HG03442 (cell line): Measurements from ENCODE around the gene ELMO2.
A peak's percentile ranks its signal among the peaks of the same experiment; 100 is the strongest.

Experiments
- ATAC-seq: cut with Tn5 transposase; IDR thresholded peaks from one replicate; pipeline ENCODE4 v1.9.1; 2021; ENCODE audit warnings: mild to moderate bottlenecking, moderate library complexity; ENCODE audit not compliant: unreplicated experiment

ELMO2 gene

DNA sequence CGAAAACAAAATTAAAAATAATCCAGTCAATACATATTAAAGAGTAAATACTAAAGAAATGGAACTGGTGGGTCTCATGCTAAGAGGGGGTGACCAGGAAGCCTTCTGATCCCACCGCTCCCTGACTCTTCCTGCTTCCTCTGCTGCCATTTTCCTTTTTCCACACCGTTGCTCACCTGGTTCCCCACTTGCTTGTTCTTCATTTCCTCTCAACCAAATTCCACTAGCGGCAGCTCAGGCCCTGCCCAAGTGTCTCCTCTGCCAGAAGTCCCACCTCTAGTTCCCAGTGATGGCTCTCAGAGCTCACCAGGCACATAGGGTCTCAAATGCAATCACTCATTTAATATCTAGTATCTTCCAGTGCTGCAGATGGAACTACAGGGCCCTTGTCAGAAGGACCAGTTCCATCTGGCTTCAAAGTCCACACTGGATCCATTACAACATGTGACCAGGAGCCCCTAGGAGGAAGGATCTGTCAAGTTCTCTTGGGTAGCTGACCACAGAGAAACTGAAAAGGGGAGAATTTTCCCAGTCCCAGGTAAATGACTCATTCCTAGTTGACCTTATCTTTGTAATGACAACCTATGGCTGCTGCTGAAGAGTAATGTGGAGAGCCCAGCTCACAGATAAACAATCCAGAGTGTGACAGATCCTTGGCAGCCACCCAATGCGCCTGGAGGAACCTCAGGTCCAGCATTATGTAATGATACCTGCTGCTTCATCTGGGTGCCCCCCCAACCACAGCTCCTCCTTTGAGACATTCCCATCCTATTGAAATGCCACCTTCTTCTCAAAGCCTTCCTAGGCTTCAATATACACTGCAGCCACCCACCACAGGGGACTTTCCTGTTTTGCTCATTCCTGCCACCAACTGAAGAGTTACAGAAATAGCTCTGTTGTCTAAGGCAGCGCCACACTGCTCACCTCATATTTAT is 38.2 kb downstream of the ELMO2 start:
- no peak for ATAC-seq

DNA sequence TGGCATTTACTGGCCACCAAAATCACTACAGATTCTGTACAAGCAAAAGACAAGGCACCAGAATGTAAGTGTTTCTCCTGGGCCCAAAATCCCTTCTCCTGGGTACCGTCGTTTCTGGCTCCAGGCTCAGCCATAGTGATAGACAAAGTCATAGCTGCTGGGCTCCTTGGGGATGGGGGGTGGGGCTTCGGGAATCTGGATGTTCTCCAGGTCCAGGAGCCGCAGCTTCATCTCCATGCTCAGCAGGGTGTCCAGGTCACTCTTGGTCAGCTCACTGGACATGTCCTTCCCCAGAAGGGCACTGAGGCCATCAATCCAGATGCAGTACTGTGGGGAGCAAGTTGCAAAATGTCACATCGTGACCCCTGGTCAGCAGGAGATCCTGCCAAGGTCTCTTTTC is 39.2 kb downstream of the ELMO2 start:
- no peak for ATAC-seq

DNA sequence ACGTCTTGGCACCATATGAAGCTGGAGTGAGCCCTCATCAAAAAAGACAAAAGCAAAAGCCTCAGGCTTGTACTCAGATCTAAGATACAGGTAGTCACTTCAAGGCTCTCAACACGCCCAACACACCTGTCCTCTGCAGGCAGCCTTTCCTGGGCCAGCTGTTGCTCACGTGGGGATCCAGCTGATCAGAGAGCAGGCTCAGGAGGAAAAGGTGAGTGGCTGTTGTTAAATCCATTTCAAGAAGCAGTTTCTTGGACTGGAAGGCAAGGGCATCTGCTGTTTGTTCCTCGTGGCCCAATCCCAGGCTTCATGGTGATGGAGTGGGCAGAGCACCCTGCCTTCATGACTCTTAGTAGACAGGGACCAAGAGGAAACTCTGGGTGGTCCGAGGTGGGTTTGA is 39.6 kb downstream of the ELMO2 start:
- ATAC-seq, result no peak

DNA sequence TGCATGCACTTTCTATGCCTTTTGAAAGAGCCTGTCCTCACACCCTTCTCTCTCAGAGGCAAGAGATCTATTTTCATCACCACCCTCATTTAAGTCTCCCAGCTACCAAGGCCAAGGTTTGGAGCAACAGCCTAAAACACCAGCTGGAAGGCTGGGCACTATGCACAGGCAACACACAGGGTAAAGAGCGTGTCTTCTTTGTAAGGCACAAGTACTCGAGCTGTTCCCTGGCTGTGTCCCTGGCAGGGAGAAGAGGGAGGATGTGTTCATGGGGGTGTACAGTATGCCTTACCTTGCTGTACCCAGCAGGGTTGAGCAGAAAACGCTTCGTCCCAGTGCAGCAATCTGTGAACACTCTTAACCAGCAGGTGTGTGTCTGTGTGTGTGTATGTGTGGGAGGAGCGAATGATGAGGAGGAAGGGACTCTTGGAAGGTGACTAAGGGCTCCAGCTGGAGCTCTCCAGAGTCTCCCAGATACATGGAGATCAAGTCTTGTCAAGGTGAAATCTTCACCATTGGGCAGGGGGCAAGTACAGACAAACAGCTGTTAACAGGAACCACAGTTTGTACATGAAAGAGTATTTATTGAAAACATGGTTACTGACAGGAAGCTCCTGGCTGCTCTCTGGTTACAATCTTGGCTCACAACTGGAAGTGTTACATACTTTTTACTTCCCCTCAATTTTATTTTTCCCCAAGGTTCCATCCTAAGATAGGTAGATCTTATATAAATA is 40.8 kb downstream of the ELMO2 start:
- ATAC-seq, result no peak

DNA sequence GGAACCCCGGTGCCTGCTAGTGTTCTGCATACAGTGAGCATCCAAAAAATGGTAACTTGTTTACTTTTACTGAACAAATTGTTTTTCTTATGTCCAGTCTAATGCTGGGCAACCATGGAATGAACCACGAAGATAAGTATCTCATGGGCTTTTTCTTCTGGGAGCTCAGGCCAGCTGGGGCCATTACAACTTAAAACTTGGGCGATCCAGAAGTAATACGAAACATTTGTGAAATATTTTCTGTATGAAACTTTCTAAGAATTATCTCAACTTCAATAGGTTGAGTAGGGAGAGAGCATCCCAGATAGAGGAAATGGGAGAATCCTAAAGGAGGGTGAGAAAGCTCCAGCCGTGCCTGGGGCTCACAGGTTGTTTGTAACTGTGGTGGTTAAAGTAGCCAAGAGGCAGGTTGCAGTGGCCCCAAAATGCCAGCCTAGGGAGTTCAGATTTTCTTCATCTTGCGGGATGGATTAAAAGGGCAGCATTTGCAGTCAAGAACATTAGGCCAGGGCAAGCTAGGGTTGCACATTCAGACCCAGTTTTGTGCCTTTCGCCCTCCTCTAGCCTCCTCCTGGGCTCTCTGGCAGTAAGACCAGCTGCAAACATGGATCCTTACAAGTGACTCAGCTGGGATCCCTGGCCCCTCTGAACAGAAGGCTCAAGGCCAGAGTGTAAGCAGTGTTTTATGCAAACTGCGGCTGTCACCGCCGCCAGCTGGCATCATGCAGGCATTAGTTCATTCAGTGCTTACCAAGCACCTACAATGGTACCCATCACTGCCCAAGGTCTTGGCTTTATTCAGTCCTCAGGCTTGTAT is 41.5 kb downstream of the ELMO2 start:
- no peak for ATAC-seq

- peak; percentile 68 for ATAC-seq
Measured at GRCh38 chr20:46363874-46364669, 42.3 kb downstream of the ELMO2 start.

GRCh38 chr20:46362921-46363867 is 43.2 kb downstream of the ELMO2 start:
- ATAC-seq, result no peak

DNA sequence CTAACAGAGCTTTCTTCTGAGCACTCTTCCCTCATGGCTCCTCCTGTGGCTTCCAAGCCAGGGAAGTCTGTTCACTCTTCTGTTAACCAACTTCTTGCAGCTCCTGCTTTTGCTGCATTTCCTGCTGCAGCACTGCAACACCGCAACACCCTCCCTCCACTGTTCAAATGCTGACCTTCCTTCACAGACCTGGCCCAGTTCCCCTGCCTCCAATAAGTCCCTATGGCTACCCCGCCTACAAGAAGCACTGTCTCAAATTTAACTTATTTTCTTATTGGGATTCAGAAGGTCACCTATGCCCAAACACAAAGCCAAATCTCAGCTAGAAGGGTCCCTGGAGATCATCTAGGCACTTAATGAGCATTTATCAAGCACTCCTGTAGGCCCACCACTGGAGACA is 44.6 kb downstream of the ELMO2 start:
- ATAC-seq, result no peak

DNA sequence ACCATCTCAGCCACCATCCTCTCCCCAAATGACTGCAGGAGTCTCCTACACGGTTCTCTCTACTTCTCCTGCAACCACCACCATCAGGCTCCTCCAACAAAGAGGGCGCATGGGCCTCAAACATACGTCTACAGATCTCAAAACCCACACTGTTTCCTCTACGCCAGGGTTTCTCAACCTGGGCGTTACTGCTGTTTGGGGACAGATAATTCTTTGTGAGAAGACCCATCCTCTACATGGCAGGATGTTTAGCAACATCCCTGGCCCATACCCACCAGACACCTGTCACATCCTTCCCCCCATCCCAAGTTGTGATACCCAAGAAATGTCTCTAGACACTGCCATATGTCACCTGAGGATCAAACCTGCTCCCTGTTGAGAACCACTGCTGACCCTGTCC is 45.0 kb downstream of the ELMO2 start:
- ATAC-seq, result no peak

DNA sequence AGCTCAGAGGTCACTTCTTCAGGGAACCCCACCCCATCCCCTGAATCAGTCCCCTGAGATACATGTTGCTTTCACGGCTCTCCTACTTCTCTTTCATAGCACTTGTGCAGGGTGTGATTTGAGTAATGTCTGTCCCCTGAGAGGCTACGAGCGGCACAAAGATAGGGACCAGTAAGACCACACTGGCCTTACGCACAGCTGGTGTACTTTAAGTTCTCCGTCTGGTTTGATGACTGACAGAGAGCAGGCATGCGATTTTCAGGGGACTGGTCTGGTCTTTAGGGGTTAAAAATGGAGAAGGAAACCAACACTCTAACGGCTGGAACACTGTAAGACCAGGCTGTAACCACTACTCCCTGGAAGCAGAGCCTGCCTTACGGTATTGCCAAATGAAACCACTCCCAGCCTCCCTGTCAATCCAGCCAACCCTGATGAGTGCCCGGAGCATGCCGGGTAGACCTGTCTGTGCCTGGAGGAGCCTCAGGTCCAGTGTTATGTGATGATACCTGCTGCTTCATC is 47.1 kb downstream of the ELMO2 start:
- ATAC-seq, result peak; percentile 53

- no peak for ATAC-seq
Measured at GRCh38 chr20:46358346-46359058, 47.9 kb downstream of the ELMO2 start.

DNA sequence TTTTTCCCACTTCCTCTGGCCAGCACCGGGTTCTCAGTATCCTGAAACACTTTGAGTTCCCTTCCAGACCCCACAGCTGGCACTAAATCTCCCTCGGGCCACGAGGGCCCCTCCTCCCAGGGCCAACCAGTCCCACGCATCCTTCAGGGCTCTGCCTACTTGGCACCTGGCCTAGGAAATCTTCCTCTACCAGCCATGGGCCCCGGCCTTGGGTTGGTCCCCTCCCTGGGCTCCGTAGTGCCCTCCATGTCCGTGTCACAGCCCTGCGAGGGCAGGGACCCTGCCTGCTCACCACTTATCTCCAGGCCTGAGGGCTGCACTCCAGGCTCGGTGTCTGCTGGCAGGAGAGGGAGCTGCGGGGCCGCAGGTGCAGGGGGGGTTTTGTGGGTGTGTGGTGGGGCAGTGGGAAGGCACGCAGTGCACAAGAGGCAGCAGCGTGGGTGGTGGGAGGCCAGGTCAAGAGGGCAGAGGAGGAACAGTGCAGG is 49.3 kb downstream of the ELMO2 start:
- no peak for ATAC-seq

DNA sequence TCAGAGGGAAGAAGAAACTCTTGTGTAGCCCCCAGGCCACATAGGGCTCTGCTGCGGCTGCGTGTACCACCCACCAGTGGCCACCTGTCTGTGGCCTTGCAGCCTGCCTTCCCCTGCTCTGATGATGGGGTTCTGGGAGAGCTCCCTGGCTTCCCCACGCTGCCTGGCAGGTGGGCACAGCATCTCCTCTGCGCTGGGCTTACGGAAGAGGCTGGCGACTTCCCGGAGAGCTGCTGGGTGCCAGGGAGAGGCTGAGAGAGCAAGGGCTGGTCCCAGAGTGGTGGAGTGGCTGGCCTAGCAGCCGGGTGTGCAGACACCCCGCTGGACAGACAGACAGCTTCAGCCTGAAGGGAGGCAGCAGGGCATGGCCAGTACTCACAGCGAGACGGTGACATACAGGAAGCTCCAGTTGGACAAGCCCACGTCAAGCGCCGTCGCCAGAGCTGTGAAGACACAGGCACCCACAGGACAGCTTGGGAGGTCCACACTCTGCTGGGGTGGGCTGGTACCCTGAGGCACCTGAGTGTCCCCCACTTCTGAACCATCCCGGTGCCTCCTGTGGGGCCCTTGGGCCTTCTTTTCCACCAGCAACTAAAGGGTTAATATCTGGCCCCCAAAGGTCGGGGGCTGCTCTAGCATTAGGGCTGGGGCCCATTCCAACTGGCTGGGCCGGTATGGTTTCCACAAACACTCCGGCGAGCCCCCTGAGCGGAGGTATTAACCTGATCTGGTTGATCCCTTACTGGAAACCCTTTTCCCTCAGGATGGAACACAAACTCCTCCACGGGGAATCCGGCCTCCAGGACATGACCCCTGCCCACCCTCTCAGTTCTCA is 50.0 kb downstream of the ELMO2 start:
- no peak for ATAC-seq

- ATAC-seq, result no peak
Measured at GRCh38 chr20:46355778-46356177, 50.6 kb downstream of the ELMO2 start.

GRCh38 chr20:46354920-46355654 is 51.3 kb downstream of the ELMO2 start:
- no peak for ATAC-seq

- no peak for ATAC-seq
Measured at GRCh38 chr20:46354207-46354555, 52.2 kb downstream of the ELMO2 start.
